WTC11 (cell line): Measurements from ENCODE around the gene TGFBR1. TPM values are rescaled to one million over a fixed set of nuclear protein-coding genes. Genes with fewer than 3 reads are reported as not detected.

ENCODE experiments used
- ATAC-seq: fragments of 200-7000 bp; cut with Tn5 transposase; 2 replicates; pipeline ENCODE4 v1.10.0; 2021; ENCODE audit warnings: mild to moderate bottlenecking, moderate library complexity
- CTCF ChIA-PET: fragments of 300-600 bp; sonication (Branson Sonifier 250); formaldehyde crosslinking; loops from one replicate; lab custom pipeline; 2021; ENCODE audit warnings: antibody characterized with exemption; lab: Charles Lee
- POLR2A ChIA-PET: fragments of 350-600 bp; sonication (Branson Sonifier 250); formaldehyde crosslinking; loops from one replicate; lab custom pipeline; 2021; ENCODE audit warnings: antibody characterized with exemption; lab: Charles Lee
- DNase-seq: peaks from one replicate; pipeline ENCODE4 v3.0.0; 2021; ENCODE audit warnings: low spot score
- H3K27ac Mint-ChIP-seq: 2 replicates; pipeline ENCODE4 v1.8.0; 2021; ENCODE audit warnings: mixed read lengths
- H3K27me3 Mint-ChIP-seq: 2 replicates; pipeline ENCODE4 v1.8.0; 2021; ENCODE audit warnings: low read depth, mild to moderate bottlenecking, moderate library complexity, mixed read lengths
- H3K36me3 Mint-ChIP-seq: 2 replicates; pipeline ENCODE4 v1.8.0; 2021; ENCODE audit warnings: mixed read lengths
- H3K4me1 Mint-ChIP-seq: 2 replicates; pipeline ENCODE4 v1.8.0; 2022; ENCODE audit warnings: mixed read lengths
- H3K4me3 Mint-ChIP-seq: 2 replicates; pipeline ENCODE4 v1.8.0; 2021; ENCODE audit warnings: mild to moderate bottlenecking, moderate library complexity, mixed read lengths
- H3K9me3 Mint-ChIP-seq: 2 replicates; pipeline ENCODE4 v1.8.0; 2021; ENCODE audit warnings: mixed read lengths
- AR ChIP-seq: fragments of 250-450 bp; sonication (Bioruptor Pico); IDR thresholded peaks from 2 replicates; pipeline ENCODE4 v1.9.0; 2021; ENCODE audit warnings: mild to moderate bottlenecking
- CTCF ChIP-seq: fragments of 200-600 bp; IDR thresholded peaks from 2 replicates; pipeline ENCODE4 v1.8.0; 2022; ENCODE audit warnings: antibody characterized with exemption
- E2F1 ChIP-seq: sonication (generic); formaldehyde crosslinking; IDR thresholded peaks from 2 replicates; pipeline ENCODE4 v1.8.0; 2022; ENCODE audit warnings: mild to moderate bottlenecking, missing genetic modification reagents
- GRHL2 ChIP-seq: fragments of 250-450 bp; sonication (Bioruptor Pico); IDR thresholded peaks from 2 replicates; pipeline ENCODE4 v1.8.0; 2022; ENCODE audit warnings: mild to moderate bottlenecking, moderate library complexity; ENCODE audit not compliant: insufficient replicate concordance, severe bottlenecking
- IRF1 ChIP-seq: sonication (generic); formaldehyde crosslinking; IDR thresholded peaks from 2 replicates; pipeline ENCODE4 v1.8.0; 2023; ENCODE audit warnings: missing genetic modification reagents
- JUN ChIP-seq: sonication (generic); formaldehyde crosslinking; IDR thresholded peaks from 2 replicates; pipeline ENCODE4 v1.8.0; 2023; ENCODE audit warnings: mild to moderate bottlenecking, missing genetic modification reagents
- MAX ChIP-seq: sonication (generic); formaldehyde crosslinking; IDR thresholded peaks from 2 replicates; pipeline ENCODE4 v1.8.0; 2022; ENCODE audit warnings: mild to moderate bottlenecking, missing genetic modification reagents
- NR1H2 ChIP-seq: sonication (generic); formaldehyde crosslinking; IDR thresholded peaks from 2 replicates; pipeline ENCODE4 v1.9.0; 2021; ENCODE audit warnings: mild to moderate bottlenecking, moderate library complexity, missing genetic modification reagents
- RELA ChIP-seq: sonication (generic); formaldehyde crosslinking; IDR thresholded peaks from 2 replicates; pipeline ENCODE4 v1.8.1; 2022; ENCODE audit warnings: missing genetic modification reagents, mild to moderate bottlenecking, borderline replicate concordance
- SMAD3 ChIP-seq: sonication (generic); formaldehyde crosslinking; IDR thresholded peaks from 2 replicates; pipeline ENCODE4 v1.8.0; 2022; ENCODE audit warnings: missing genetic modification reagents, mild to moderate bottlenecking, borderline replicate concordance
- TP53 ChIP-seq: sonication (generic); formaldehyde crosslinking; IDR thresholded peaks from 2 replicates; pipeline ENCODE4 v1.8.1; 2023; ENCODE audit warnings: mild to moderate bottlenecking, missing genetic modification reagents
- USF1 ChIP-seq: sonication (generic); formaldehyde crosslinking; IDR thresholded peaks from 2 replicates; pipeline ENCODE4 v1.8.0; 2022; ENCODE audit warnings: mild to moderate bottlenecking, missing genetic modification reagents
- USF2 ChIP-seq: sonication (generic); formaldehyde crosslinking; IDR thresholded peaks from 2 replicates; pipeline ENCODE4 v1.8.1; 2023; ENCODE audit warnings: mild to moderate bottlenecking, missing genetic modification reagents, moderate library complexity
- ZMAT4 ChIP-seq: fragments of 250-450 bp; sonication (Bioruptor Pico); IDR thresholded peaks from 2 replicates; pipeline ENCODE4 v1.9.0; 2021; ENCODE audit warnings: mild to moderate bottlenecking
- ZNF263 ChIP-seq: sonication (generic); formaldehyde crosslinking; IDR thresholded peaks from 2 replicates; pipeline ENCODE4 v1.8.1; 2022; ENCODE audit warnings: low read depth, mild to moderate bottlenecking, moderate library complexity, missing genetic modification reagents
- ZNF396 ChIP-seq: fragments of 250-450 bp; sonication (Bioruptor Pico); IDR thresholded peaks from 2 replicates; pipeline ENCODE4 v1.8.0; 2021; ENCODE audit warnings: mild to moderate bottlenecking, moderate library complexity, borderline replicate concordance
- ZNF512 ChIP-seq: sonication (generic); formaldehyde crosslinking; IDR thresholded peaks from 2 replicates; pipeline ENCODE4 v1.8.1; 2022; ENCODE audit warnings: missing genetic modification reagents, borderline replicate concordance
- total RNA-seq: library from RNA; stranded (reverse); gene quantifications from 3 replicates; pipeline ENCODE4 v1.2.3, GENCODE V29; 2021

The TGFBR1 gene
- total RNA-seq, 1 experiment from 2014 or later = 42.4 TPM

- ChIA-PET CTCF (no interaction called here), POLR2A (interaction anchor here (1.8 kb wide), 1 partner anchor 108 kb away, joined by 5 read pairs; no protein-coding TSS in a partner anchor)
- Mint-ChIP-seq H3K4me3 (peak overlapping the region; percentile 82), H3K27ac (0 out of 2 replicates have a peak overlapping the region, but pooled peaks have one; percentile 2), H3K9me3 (no peaks in the 10 kb centered on the region), H3K4me1 (peaks cover 42% of the 10 kb centered on the region), H3K27me3 (peaks cover 18% of the 10 kb centered on the region), H3K36me3 (no peaks in the 10 kb centered on the region)
- ATAC-seq (no peak), DNase-seq (no peak)
- no peak for TF ChIP-seq GRHL2 (CRISPR knock-in tag)
- TF ChIP-seq ZNF512 = no peak
These were observed 1.1 kb downstream of the TGFBR1 start for GRCh38 chr9:99106044-99106375.

GRCh38 chr9:99107421-99107820 lies 2.5 kb downstream of the TGFBR1 start:
- no peaks in the 10 kb centered on the region for H3K36me3 Mint-ChIP-seq
- ChIA-PET CTCF (no interaction called here), POLR2A (no interaction called here)
- peak overlapping the region; percentile 3 for H3K4me3 Mint-ChIP-seq
- no peak overlapping the region for H3K27ac Mint-ChIP-seq
- TF ChIP-seq CTCF (no peak), E2F1 (no peak), SMAD3 (no peak), USF2 (CRISPR knock-in tag) (no peak), JUN (CRISPR knock-in tag) (no peak), ZMAT4 (no peak), NR1H2 (CRISPR knock-in tag) (no peak), USF1 (CRISPR knock-in tag) (no peak), ZNF263 (CRISPR knock-in tag) (no peak), AR (CRISPR knock-in tag) (no peak), IRF1 (CRISPR knock-in tag) (no peak), ZNF396 (CRISPR knock-in tag) (no peak), TP53 (CRISPR knock-in tag) (no peak), MAX (CRISPR knock-in tag) (no peak), RELA (no peak)
- peaks cover 52% of the 10 kb centered on the region for H3K4me1 Mint-ChIP-seq
- no peaks in the 10 kb centered on the region for H3K9me3 Mint-ChIP-seq
- peaks cover 15% of the 10 kb centered on the region for H3K27me3 Mint-ChIP-seq
- no peak for DNase-seq
- no peak for ATAC-seq
